Dermis microvascular lymphatic vessel endothelial cell (primary cell): Measurements from ENCODE around the gene SP6. TPM values are rescaled to one million over a fixed set of nuclear protein-coding genes. Genes with fewer than 3 reads are reported as not detected.
A peak's percentile ranks its signal among the peaks of the same experiment; 100 is the strongest.

Experiments
- DNase-seq, 2 donors: peaks; one replicate each; pipeline versions ENCODE4 v3.0.0 to v3.0.0-alpha.2; 2010; ENCODE audit warnings: low read depth in 2 of 2
- total RNA-seq: library from RNA; depleted of rRNA; stranded (reverse); fragments of >200 nt; gene quantifications from 2 replicates; pipeline ENCODE4 v1.2.1, GENCODE V29; 2014

SP6 gene
- total RNA-seq, 1 donor from 2014 or later: 1.8 TPM

GRCh38 chr17:47856830-47857229 lies 5.9 kb upstream of the SP6 start:
- DNase-seq: no peak

GRCh38 chr17:47855737-47856136 lies 4.8 kb upstream of the SP6 start:
- peak; percentile 14 to 35 for DNase-seq

- peak; percentile 26 to 58 for DNase-seq
Observed at GRCh38 chr17:47853616-47854015, 2.7 kb upstream of the SP6 start.

GRCh38 chr17:47852113-47852949 lies 1.4 kb upstream of the SP6 start:
- DNase-seq: no peak

- DNase-seq: no peak
Observed at GRCh38 chr17:47851764-47852112, 775 bp upstream of the SP6 start.

GRCh38 chr17:47850373-47850691 lies 631 bp downstream of the SP6 start:
- no peak for DNase-seq

- no peak for DNase-seq
Observed at GRCh38 chr17:47848198-47848513, 2.8 kb downstream of the SP6 start.

- DNase-seq: no peak
Observed at GRCh38 chr17:47847341-47848197, 3.4 kb downstream of the SP6 start.

GRCh38 chr17:47846716-47847340 lies 4.1 kb downstream of the SP6 start:
- no peak for DNase-seq

GRCh38 chr17:47845716-47846075 lies 5.3 kb downstream of the SP6 start:
- DNase-seq: no peak

GRCh38 chr17:47844814-47845715 lies 5.9 kb downstream of the SP6 start:
- no peak for DNase-seq

GRCh38 chr17:47844227-47844626 lies 6.7 kb downstream of the SP6 start:
- DNase-seq: no peak

GRCh38 chr17:47843391-47843730 lies 7.6 kb downstream of the SP6 start:
- no peak for DNase-seq

GRCh38 chr17:47841488-47842291 lies 9.3 kb downstream of the SP6 start:
- DNase-seq: no peak

- peak; percentile 61 to 83 for DNase-seq
Observed at GRCh38 chr17:47840742-47841487, 10.0 kb downstream of the SP6 start, which contains the start of gene SCRN2. Gene SCRN2 (minus strand): TSS chr17:47841273. CDS start chr17:47840843, 430 bp downstream.

GRCh38 chr17:47840001-47840741 lies 10.8 kb downstream of the SP6 start:
- DNase-seq: no peak

GRCh38 chr17:47839071-47839470 lies 11.9 kb downstream of the SP6 start:
- DNase-seq: no peak

GRCh38 chr17:47838636-47839035 lies 12.3 kb downstream of the SP6 start:
- DNase-seq: no peak

GRCh38 chr17:47837401-47838039 lies 13.4 kb downstream of the SP6 start:
- no peak for DNase-seq
